GM10847 (cell line): ENCODE results near the gene RAB18.

ENCODE experiments used
- POLR2A ChIP-seq: IDR thresholded peaks from 2 replicates; pipeline ENCODE4 v1.6.1; 2011; ENCODE audit not compliant: insufficient read length; ENCODE audit errors: extremely low read depth

RAB18 gene

DNA sequence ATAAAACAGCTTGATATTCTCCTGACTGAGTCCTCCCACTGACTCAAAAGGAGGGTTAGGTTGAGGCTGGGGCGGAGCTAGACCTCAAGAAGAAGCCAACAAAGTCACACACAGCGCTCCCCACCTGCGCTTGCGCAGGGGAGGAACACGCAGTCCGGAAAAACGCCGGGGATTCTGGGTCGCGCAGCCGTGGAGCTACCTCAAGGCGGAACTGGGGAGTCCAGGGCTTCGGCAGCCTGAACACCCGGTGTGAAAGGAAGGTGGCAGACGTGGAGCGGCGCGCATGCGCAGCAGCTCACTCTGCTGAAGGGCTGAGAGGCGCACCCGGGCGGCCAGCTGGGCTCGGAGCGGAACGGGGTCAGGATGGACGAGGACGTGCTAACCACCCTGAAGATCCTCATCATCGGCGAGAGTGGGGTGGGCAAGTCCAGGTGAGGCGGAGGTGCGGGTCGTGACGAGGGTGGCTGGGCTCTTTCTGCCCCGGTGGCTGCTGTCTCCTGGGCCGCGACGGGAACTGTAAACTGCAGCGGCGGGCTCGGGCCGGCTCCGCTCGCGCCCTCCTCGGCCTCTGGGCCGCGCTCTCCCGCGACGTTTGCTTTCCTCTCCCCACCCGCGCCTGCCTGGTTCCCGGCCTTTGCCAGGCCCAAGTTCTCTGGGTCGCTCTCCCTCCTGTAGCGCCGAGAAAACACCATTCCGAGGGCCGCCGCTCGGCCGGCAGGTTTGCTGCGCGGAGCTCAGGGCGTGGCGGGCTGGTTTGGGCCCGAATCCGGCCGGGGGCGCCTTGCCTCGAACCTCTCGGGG lies at the start of gene RAB18:
RAB18 (plus strand) TSS at position 298 of the 801 bp plus-strand sequence; CDS start at position 364, 66 bp downstream.
- TF ChIP-seq POLR2A = peak; percentile 91

GRCh38 chr10:27454837-27455236 lies 49.3 kb upstream of the RAB18 start:
- TF ChIP-seq POLR2A = no peak

GRCh38 chr10:27457261-27457945 lies 46.7 kb upstream of the RAB18 start:
- no peak for TF ChIP-seq POLR2A

- TF ChIP-seq POLR2A = no peak
These were observed 46.1 kb upstream of the RAB18 start for GRCh38 chr10:27457966-27458365.

DNA sequence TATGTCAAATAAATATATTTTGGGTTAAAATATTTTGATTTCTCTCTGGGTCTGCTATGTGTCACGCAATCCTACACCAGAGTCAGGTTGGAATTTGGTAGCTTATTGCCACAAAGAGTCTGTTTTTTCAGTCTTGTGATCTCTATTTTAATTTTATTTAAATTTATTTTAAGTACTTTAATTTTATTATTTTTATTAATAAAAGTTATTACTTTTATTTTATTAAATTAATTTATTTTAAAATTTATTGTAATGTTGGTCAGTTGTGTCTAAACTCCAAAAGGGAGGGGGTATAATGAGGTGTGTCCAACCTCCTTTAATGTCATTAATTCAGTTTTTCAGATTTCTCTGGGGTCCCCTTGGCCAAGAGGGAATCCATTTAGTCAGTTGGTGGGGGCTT lies 42.8 kb upstream of the RAB18 start:
- TF ChIP-seq POLR2A = no peak

DNA sequence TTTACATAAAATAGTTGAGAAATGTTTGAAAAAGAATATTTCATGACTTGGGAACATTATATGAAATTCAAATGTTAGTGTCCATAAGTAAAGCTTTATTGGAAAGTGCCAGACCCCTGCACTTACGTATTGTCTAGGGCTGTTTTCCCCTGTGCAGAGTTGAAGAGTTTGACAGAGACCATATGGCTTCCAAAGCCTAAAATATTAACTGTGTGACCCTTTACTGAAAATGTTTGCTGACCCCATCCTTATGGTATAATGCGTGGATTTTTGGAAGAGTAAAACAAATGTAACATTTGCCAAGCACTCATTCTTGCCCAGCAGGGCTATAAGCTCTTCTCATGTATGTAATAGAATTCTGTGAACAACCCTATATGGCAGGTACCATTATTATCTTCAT lies 40.1 kb upstream of the RAB18 start:
- TF ChIP-seq POLR2A = no peak

DNA sequence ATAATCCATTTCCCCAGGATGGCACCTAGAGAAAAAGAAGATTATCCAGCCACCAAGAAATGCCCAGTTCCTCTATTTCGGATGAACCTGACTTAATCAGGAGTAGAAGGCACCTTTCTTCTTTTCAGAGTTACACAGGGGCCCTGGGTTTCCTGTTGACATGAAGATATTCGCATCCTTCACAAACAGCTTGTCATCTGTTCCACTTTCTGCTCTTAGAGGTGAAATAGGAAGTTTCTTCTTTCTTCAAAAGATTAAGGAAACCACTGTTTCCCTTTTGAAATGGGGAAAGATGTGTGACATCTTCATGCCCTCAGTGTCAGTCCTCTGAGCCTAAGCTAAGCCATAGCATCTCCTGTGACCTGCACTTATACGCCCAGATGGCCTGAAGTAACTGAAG lies 39.1 kb upstream of the RAB18 start:
- no peak for TF ChIP-seq POLR2A

GRCh38 chr10:27470885-27471284 lies 33.2 kb upstream of the RAB18 start:
- no peak for TF ChIP-seq POLR2A

DNA sequence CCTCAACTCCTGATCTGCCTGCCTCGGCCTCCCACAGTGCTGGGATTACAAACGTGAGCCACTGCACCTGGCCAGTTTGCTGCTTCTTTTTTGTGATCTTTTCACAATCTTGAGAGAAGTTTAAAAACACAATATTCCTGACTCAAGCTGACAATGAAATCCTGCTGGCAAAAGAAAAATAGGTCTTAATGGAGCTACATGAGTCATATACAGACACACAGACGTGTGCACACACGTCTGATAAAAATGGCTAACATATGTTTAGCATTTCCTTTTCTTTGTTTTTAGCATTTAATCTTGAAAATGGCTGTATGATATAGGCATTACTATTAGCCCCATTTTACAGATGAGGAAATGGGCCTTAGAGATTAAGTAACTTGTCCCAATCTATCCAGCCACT lies 29.4 kb upstream of the RAB18 start:
- no peak for TF ChIP-seq POLR2A

- no peak for TF ChIP-seq POLR2A
These were observed 25.1 kb upstream of the RAB18 start for GRCh38 chr10:27479016-27479415.

DNA sequence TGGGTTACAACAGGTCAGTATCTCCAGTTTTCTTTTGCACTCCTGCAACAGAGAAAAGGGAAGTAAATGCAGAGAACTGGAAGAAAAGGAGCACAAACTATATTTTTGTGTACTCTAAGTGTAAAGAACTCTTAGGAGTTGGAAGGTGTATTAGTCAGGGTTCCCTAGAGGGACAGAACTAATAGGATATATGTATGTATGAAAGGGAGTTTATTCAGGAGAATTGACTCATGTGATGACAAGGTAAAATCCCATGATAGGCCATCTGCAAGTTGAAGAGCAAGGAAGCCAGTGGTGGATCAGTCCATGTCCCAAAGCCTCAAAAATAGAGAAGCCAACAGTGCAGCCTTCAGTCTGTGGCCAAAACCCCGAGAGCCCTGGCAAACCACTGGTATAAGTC lies 22.6 kb upstream of the RAB18 start:
- TF ChIP-seq POLR2A = no peak

- no peak for TF ChIP-seq POLR2A
These were observed 20.8 kb upstream of the RAB18 start for GRCh38 chr10:27482984-27483956.

DNA sequence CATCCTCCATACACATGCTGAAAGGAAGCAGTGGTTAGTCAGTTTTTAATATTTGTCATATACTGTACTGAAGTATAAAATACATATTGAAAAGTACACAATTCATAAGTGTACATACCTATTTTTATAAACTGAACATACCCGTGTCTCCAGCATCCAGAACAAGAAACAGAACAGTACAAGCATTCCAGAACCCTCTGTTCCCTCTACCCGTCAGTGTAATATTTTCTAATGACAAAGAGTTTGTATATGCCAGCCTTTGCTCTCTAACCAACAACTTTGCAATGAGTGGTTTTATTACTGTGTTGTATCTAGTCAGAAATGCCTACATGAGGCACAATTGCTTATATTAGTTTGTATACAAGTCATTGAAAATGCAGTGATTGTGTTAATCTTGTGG lies 18.7 kb upstream of the RAB18 start:
- no peak for TF ChIP-seq POLR2A

DNA sequence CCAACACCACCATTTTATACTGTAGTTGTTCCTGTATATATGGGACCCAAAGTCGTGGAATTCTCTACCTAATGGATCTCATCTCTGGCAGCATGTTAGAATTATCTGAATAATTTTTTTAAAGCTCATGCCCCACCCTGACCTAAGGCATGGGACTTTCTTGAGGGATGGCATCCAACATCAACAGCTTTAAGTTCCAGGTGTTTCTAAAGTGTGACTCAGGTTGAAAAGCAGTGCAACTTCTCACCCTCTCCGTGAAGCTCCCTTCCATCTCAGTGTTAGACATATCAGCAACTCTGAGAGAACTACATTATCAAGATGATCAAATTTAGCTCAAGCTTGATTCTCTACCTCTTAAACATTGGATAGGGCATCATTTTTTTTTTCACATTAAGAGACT lies 18.1 kb upstream of the RAB18 start:
- TF ChIP-seq POLR2A = no peak

- TF ChIP-seq POLR2A = no peak
These were observed 13.3 kb upstream of the RAB18 start for GRCh38 chr10:27490807-27491206.
